Activated CD4-positive, CD25-positive, alpha-beta regulatory T cell treated with anti-CD3 and anti-CD28 coated beads, Interleukin-2, amount 50 U/mL, for 24 hours (primary cell): ENCODE results near the gene KCNJ15.

Experiments used
- ATAC-seq, 2 donors: fragments of 150-1000 bp; cut with Tn5 transposase; one replicate each; pipeline ENCODE4 v1.10.0; 2021; ENCODE audit warnings: mild to moderate bottlenecking in 1 of 2, moderate library complexity in 1 of 2

KCNJ15 gene

DNA sequence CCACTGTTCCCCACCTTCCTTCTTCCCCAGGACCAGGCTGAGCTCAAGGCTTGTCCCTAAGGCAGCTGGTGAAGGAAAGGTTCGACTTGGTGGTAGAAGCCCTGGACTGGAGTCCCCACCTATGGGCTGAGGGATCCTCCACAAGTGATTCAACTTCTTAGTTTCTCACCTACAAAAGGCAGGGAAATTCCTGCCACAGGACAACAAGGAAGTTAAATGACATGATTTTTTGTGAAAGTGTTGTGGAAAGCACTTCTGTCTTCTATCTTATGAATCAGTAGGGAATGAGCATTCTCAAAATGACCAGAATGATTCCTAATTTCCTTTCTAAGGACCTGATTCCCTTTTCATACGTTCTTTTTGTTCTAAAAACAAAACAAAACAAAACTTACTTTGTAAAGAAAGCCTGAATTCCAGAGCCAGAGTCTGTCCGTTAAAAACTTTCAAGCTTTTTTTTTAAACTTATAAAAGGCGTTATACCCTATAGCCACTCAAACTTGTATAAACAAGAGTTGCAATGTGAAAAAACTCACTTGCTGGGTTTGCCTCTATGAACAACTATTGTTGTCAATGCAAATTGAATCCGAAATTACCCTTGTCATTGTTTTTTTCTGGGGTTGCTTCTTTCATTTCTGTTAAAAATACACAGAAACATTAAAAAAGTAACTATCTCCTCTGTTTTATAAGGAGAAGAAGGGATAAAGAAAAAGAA is 12.2 kb downstream of the KCNJ15 start:
- no peak for ATAC-seq

GRCh38 chr21:38269576-38269936 is 12.8 kb downstream of the KCNJ15 start:
- no peak for ATAC-seq

DNA sequence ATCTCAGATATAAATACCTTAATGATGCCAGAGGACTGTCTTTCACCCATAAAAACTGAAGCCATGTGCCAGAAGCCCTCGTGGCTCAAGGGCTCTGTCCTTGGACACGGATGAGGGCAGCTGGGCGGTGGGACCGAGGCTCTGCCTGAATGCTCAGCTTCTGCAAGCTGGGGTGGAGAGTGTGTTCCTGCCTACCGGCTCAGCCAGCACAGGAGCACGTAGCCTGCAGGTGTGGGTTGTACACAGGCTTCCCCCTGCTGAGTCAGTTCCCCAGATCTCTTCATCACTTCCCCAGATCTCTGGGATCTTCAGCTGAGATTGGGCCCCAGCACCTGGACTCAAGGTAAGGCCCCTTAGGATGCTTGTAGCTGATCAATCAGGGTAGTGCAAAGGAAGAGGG is 15.4 kb downstream of the KCNJ15 start:
- ATAC-seq, result no peak

DNA sequence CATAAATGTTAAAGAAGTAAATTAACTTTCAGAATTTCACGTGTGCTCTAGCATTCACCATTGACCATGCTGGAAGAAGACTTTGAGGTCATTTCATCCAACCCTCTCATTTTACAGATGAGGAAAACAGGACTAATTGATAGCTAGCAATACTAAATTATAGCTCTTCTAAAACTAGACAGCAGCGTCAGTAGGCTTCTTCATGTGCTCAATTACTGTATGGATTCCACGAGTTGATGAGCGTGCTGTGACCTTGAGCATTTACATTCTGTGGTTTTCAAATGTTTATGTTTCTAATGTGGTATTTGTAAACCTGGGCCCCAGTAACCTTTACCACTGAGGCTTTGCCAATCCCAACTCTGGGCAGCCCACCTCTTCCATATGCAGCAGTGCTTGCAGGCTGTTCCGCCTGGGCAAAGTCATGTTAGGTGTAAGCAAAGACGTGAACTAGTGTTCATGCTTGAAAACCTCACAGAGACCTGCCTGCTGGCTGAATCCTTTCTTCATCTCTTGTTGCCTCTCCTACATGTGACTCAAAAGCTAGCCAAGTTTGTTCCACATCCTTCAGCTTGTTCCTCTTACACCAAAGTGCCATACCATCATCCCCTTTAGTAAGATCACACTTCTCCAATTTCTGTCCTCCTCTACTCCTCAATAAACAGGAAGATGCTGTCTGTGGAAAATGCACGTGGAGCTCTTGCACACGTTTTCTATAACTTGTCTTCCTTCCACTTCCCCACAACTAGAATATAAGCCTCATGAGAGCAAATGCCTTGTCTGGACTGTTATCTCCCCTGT is 17.2 kb downstream of the KCNJ15 start:
- no peak for ATAC-seq

DNA sequence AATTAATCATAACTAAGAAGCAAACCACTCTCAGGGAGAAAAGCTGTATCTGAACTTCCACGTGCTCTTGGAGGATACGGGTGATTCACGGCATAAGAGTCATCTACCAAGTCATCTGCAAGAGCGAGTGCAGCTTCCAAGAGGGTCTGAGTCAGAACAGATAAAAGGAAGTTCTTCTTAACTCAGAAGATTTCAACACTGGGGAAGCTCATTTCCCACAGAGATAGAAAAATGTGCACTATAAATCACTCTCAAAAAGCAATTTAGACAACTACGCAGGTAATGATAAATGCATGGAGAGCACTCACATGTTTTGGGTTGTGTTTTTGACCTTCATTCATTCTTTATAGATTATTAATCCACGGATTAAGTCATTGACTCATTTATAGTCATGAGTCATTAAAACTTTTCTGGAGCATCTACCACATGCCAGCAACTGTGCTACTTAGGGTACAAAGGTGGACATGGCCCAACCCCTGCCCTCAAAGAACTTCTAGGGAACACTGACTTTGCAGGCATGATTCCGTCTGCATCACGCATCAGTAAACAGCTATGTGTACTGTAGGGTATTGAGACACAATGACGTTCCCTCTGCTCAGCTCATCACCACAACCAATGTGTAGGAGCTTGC is 20.8 kb downstream of the KCNJ15 start:
- peak in 1 of 2 donors; percentile 49 for ATAC-seq

- ATAC-seq, result no peak
Observed at GRCh38 chr21:38280454-38280853, 23.7 kb downstream of the KCNJ15 start.

DNA sequence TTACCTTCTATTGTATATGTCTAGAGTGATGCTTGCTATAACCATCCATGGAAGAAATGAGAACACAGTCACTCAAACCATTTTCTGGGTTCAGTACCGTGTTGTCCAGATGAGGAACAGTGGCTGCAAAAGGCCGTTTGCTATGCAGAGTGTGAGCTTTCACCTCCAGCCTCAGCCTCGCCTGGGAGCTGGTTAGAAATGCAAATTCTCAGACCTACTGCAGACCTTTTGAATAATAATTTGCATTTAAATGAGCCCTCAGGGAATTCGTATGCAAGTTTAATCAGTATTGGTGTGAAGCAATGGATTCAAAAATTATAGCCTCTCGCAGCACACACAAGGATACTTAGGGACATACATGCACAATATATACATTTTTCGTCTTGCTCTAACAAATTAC is 24.1 kb downstream of the KCNJ15 start:
- ATAC-seq, result no peak

GRCh38 chr21:38282921-38283320 is 26.1 kb downstream of the KCNJ15 start:
- ATAC-seq, result no peak

DNA sequence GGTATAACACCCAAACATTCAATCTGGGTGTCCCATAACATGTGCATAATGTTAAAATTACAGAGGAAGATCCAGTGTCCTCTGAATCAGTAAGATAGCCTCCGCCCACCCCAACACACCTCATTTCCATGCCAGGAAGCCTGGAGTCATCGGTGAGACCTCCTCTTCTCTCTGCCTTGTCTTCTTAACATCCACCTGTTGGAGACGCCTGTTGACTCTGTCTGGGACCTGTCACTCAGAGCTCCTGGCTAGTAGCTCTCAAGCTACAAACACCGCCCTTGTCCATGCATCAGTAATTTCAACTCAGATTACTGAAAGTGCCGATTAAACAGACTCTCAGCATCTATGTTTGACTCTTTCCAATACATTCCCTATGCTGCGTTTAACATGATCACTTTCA is 27.4 kb downstream of the KCNJ15 start:
- no peak for ATAC-seq

GRCh38 chr21:38286739-38287471 is 30.1 kb downstream of the KCNJ15 start:
- no peak for ATAC-seq

DNA sequence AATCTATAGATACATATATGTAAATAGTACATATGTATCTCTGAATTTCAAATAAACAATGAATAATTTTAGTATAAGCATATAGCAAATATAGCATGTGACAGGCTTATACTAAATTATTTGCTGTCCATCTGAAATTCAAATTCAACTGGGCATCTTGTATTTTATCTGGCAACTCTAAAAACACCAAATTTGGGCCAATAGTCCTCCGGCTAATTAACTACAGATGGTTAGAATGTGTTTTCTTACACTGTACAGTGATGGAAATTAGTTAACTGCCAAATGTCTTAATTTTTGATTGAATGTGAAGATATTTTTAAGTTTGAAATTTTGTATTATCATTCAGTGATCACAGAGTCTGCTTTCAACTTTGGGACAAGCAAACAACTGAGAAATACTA is 30.7 kb downstream of the KCNJ15 start:
- no peak for ATAC-seq

DNA sequence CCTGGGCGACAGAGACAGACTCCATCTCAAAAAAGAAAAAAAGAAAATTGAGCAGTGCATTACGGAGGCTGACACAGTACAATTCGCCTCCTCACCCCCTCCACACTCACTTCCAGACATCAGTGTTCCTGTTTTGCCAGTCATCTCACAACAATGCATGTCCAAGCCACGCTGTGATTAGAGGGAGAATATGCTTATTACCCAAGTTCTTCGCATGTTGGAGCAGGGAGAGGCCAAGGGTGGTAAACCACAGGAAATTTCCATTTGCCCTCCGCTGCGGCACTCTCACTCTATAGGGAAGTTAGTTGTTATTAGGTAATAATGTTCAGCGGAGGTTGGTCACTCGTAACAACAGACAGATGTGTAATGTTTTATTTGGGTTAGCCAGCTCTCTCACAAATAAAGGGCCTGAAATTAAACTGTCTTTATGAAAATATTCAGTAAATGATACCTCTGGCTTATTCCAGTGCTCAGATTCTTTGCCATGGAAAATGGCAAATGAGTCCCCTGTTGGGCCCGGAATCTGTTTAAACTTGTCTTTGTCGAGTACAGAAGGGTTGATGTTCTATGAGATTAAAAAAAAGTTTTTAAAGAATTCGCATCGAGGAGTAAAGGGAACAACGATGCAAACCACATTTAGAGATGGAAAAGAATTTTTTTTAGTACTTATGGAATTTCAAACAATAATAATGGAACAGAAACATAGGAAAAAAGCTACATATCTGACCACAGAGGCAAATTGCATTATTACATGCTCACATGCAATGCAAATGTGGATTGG is 33.1 kb downstream of the KCNJ15 start:
- ATAC-seq, result no peak

GRCh38 chr21:38290809-38291208 is 34.0 kb downstream of the KCNJ15 start:
- no peak for ATAC-seq

- no peak for ATAC-seq
Observed at GRCh38 chr21:38291874-38292273, 35.1 kb downstream of the KCNJ15 start.

- no peak for ATAC-seq
Observed at GRCh38 chr21:38293113-38293512, 36.3 kb downstream of the KCNJ15 start.

DNA sequence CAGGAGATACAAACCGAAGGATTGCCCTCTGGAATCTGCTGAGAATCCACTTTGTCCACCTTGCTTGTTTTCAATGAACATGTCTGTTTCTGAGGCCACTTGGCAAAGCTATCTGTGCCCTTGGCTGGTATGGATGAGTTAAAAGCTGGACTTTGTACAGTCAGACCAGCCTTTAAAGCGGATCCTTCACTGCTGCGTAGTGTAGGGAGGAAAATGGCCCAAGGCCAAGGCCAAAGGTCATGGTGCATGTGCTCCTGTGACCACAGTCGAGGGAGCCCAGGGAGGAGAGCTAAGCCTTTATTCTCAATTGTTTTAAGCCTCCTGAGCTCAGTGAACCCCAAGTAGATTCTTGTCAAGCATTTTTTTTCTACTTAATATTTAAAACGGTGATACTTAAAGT is 37.0 kb downstream of the KCNJ15 start:
- no peak for ATAC-seq

- ATAC-seq, result no peak
Observed at GRCh38 chr21:38294609-38295008, 37.8 kb downstream of the KCNJ15 start.

GRCh38 chr21:38295997-38296764 is 39.4 kb downstream of the KCNJ15 start:
- ATAC-seq, result no peak

GRCh38 chr21:38297194-38297631 is 40.4 kb downstream of the KCNJ15 start:
- no peak for ATAC-seq

GRCh38 chr21:38297871-38298270 is 41.1 kb downstream of the KCNJ15 start:
- no peak for ATAC-seq

GRCh38 chr21:38298832-38299231 is 42.0 kb downstream of the KCNJ15 start:
- no peak for ATAC-seq

DNA sequence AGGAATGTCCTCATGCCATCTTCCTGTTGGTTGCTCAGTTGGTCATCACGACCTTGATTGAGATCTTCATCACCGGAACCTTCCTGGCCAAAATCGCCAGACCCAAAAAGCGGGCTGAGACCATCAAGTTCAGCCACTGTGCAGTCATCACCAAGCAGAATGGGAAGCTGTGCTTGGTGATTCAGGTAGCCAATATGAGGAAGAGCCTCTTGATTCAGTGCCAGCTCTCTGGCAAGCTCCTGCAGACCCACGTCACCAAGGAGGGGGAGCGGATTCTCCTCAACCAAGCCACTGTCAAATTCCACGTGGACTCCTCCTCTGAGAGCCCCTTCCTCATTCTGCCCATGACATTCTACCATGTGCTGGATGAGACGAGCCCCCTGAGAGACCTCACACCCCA is 42.9 kb downstream of the KCNJ15 start:
- no peak for ATAC-seq
